Measurements from ENCODE around the gene CSNK1G2.

Gene CSNK1G2

DNA sequence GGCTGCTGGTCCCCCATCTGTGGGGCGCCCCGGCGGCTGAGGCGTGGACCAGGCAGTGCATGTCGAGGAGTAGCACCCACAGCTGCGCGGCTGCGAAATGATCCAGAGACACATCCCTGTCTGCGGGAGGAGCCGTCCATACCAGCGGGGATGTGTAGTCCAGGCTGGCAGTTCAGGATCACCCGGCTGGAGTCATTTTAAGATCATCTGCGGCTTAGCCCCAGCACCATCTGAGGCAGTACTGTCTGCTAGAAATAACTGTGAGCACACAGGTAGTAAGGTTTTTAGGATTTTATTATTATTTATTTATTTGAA, 32.7 kb upstream of the CSNK1G2 start:
- Histone ChIP-seq H3K4me1 (ENCODE audit: control insufficient read depth in 1 of 2, insufficient read depth in 2 of 2, low read length in 2 of 2) (peaks cover 0 to 14% of the 10 kb centered on the region in 2 donors), H3K9me3 (ENCODE audit: control insufficient read depth in 1 of 2, low read length in 2 of 2) (no peaks in the 10 kb centered on the region), H3K27me3 (ENCODE audit: low read depth, low read length) (no peaks in the 10 kb centered on the region), H3K36me3 (ENCODE audit: control insufficient read depth in 1 of 2, insufficient read depth in 2 of 2, low read length in 2 of 2) (peaks cover 3 to 17% of the 10 kb centered on the region in 2 donors), H3K4me3 (ENCODE audit: low read depth in 1 of 2, low read length in 2 of 2) (peak overlapping the region in 1 of 2 donors; percentile 30), H3K27ac (ENCODE audit: low read length) (no peak overlapping the region)

DNA sequence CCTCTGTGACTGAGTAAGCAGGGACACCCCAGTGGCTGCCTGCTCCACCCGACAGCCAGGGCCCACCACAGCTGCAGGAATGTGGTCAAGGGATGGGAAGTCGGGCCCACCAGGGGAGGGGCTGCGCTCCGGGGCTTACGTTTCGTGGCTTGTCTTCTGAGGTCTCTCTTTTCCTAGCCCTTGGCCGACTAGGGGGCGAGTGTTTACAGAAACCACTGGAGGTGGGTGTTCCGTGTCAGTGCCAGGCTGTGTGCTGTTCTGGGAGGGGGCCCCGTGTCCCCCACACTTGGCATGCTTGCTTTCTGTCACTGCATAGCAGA, 31.3 kb upstream of the CSNK1G2 start:
- H3K27me3 ChIP-seq (ENCODE audit: low read depth, low read length), result no peaks in the 10 kb centered on the region
- H3K4me1 ChIP-seq (ENCODE audit: control insufficient read depth in 1 of 2, insufficient read depth in 2 of 2, low read length in 2 of 2), result peaks cover 0 to 14% of the 10 kb centered on the region in 2 donors
- peaks cover 6 to 24% of the 10 kb centered on the region in 2 donors for H3K36me3 ChIP-seq (ENCODE audit: control insufficient read depth in 1 of 2, insufficient read depth in 2 of 2, low read length in 2 of 2)
- H3K9me3 ChIP-seq (ENCODE audit: control insufficient read depth in 1 of 2, low read length in 2 of 2), result no peaks in the 10 kb centered on the region
- no peak overlapping the region for H3K4me3 ChIP-seq (ENCODE audit: low read depth in 1 of 2, low read length in 2 of 2)
- H3K27ac ChIP-seq (ENCODE audit: low read length), result no peak overlapping the region

DNA sequence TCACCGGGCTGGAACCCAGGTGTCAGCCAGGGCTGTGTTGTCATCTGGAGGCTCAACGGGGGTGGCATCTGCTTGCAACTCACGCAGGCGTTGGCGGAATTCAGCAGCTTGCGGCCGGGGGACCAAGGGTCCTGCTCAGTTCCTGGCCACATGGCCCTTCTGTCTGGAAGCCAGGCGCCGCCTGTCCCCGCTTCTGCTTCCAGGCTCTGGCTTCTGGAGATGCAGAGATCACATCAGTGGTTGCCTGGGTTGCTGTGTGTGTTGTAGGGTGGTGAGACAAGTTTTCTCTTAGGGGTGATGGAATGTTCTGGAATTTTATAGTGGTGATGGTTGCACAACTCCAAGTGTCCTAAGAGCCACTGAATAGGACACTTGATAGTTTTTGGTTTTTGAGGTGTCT, 30.8 kb upstream of the CSNK1G2 start:
- Histone ChIP-seq H3K9me3 (ENCODE audit: control insufficient read depth in 1 of 2, low read length in 2 of 2) (no peaks in the 10 kb centered on the region), H3K4me3 (ENCODE audit: low read depth in 1 of 2, low read length in 2 of 2) (no peak overlapping the region), H3K27me3 (ENCODE audit: low read depth, low read length) (no peaks in the 10 kb centered on the region), H3K27ac (ENCODE audit: low read length) (no peak overlapping the region), H3K4me1 (ENCODE audit: control insufficient read depth in 1 of 2, insufficient read depth in 2 of 2, low read length in 2 of 2) (peaks cover 0 to 14% of the 10 kb centered on the region in 2 donors), H3K36me3 (ENCODE audit: control insufficient read depth in 1 of 2, insufficient read depth in 2 of 2, low read length in 2 of 2) (peaks cover 6 to 24% of the 10 kb centered on the region in 2 donors)

DNA sequence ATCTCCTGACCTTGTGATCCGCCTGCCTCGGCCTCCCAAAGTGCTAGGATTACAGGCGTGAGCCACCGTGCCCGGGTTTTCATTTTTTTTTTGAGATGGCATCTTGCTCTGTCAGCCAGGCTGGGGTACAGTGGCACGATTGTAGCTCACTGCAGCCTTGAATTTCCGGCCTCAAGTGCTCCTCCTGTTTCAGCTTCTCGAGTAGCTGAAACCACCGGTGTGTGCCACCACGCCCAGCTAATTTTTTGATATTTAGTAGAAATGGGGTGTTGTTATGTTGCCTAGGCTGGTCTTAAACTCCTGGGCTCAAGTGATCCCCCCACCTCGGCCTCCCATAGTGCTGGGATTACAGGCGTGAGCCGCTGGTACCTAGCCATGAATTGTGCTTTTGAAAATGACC, 29.9 kb upstream of the CSNK1G2 start:
- Histone ChIP-seq H3K36me3 (ENCODE audit: control insufficient read depth in 1 of 2, insufficient read depth in 2 of 2, low read length in 2 of 2) (peaks cover 6 to 24% of the 10 kb centered on the region in 2 donors), H3K9me3 (ENCODE audit: control insufficient read depth in 1 of 2, low read length in 2 of 2) (no peaks in the 10 kb centered on the region), H3K4me1 (ENCODE audit: control insufficient read depth in 1 of 2, insufficient read depth in 2 of 2, low read length in 2 of 2) (peaks cover 0 to 8% of the 10 kb centered on the region in 2 donors), H3K4me3 (ENCODE audit: low read depth in 1 of 2, low read length in 2 of 2) (no peak overlapping the region), H3K27me3 (ENCODE audit: low read depth, low read length) (no peaks in the 10 kb centered on the region), H3K27ac (ENCODE audit: low read length) (no peak overlapping the region)

DNA sequence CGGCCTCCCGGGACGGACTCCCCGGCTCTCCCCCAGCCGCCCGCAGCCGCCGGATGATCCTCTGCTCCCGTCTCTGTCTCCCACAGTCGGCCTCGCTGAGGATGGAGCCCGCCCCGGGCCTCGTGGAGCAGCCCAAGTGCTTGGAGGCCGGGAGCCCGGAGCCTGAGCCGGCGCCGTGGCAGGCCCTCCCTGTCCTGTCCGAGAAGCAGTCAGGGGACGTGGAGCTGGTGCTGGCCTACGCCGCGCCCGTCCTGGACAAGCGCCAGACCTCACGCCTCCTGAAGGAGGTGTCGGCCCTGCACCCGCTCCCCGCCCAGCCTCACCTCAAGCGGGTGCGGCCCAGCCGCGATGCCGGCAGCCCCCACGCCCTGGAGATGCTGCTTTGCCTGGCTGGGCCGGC, 29.0 kb upstream of the CSNK1G2 start:
- Histone ChIP-seq H3K27me3 (ENCODE audit: low read depth, low read length) (no peaks in the 10 kb centered on the region), H3K27ac (ENCODE audit: low read length) (no peak overlapping the region), H3K9me3 (ENCODE audit: control insufficient read depth in 1 of 2, low read length in 2 of 2) (no peaks in the 10 kb centered on the region), H3K4me1 (ENCODE audit: control insufficient read depth in 1 of 2, insufficient read depth in 2 of 2, low read length in 2 of 2) (peaks cover 0 to 6% of the 10 kb centered on the region in 2 donors), H3K36me3 (ENCODE audit: control insufficient read depth in 1 of 2, insufficient read depth in 2 of 2, low read length in 2 of 2) (peaks cover 6 to 29% of the 10 kb centered on the region in 2 donors), H3K4me3 (ENCODE audit: low read depth in 1 of 2, low read length in 2 of 2) (no peak overlapping the region)

DNA sequence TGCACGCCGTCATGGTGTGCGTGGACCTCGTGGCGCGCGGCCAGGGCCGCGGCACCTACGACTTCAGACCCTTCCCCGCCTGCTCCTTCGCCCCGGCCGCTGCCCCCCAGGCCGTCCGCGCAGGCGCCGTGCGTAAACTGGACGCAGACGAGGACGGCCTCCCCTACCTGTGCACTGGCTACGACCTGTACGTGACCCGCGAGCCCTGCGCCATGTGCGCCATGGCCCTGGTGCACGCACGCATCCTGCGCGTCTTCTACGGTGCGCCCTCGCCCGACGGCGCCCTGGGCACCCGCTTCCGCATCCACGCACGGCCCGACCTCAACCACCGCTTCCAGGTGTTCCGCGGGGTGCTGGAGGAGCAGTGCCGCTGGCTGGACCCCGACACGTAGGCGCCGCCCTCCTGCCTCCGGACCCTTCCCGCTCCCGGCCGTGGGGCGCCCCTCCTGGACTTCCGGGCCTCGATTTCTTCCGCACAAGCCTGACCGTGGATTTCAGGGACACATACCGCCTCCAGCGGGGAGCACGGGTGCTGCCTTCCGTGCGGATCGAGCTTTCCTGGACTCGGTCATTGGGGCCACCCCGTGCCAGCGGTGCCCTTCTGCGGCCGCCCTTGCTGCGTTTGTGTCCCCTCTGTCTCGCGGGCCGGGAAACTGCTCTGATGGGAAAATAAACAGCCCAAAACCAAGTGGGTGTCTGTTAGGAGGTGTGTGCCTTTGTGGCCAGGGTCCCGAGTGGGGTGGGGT, 28.0 kb upstream of the CSNK1G2 start:
- no peak overlapping the region for H3K4me3 ChIP-seq (ENCODE audit: low read depth in 1 of 2, low read length in 2 of 2)
- H3K27ac ChIP-seq (ENCODE audit: low read length), result no peak overlapping the region
- H3K27me3 ChIP-seq (ENCODE audit: low read depth, low read length), result no peaks in the 10 kb centered on the region
- peaks cover 0 to 6% of the 10 kb centered on the region in 2 donors for H3K4me1 ChIP-seq (ENCODE audit: control insufficient read depth in 1 of 2, insufficient read depth in 2 of 2, low read length in 2 of 2)
- H3K36me3 ChIP-seq (ENCODE audit: control insufficient read depth in 1 of 2, insufficient read depth in 2 of 2, low read length in 2 of 2), result peaks cover 6 to 34% of the 10 kb centered on the region in 2 donors
- no peaks in the 10 kb centered on the region for H3K9me3 ChIP-seq (ENCODE audit: control insufficient read depth in 1 of 2, low read length in 2 of 2)

DNA sequence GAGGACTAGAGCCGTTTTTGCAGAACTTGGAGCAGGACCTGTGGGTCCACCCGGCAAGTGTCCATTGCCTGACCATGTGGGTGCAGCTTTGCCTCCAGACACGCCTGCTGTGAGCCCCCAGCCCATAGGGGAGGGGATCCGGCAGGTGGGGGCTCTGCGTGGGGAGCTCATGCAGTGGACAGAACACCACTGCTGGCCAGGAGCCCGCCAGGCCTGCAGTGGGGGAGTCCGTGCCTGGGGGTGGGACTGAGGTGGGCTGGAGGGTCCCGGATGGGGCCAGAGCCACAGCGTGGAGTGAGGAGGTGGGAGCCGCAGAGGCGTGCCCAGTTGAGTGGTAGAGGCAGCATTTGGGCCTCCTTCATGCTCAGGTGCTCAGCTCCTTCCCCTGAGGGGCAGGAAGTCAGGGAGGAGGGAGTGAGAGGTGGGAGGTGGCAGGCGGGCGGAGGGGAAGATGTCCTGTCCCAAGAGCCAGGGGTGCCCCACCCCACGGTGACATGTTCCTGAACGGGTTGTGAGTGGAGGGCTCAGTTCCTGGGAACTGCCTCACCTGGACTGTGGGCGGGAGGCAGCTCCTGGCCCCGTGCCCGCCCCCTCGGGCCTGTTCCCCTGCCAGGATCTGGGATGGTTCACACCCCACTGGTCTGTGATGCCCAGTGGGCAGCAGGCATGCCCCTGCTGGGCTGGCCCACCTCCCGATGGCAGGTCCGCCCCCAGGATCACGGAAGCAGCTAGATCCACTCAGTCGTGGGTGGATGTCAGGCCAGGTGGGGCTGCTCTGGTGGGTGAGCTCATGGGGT, 27.0 kb upstream of the CSNK1G2 start:
- Histone ChIP-seq H3K27me3 (ENCODE audit: low read depth, low read length) (no peaks in the 10 kb centered on the region), H3K27ac (ENCODE audit: low read length) (no peak overlapping the region), H3K9me3 (ENCODE audit: control insufficient read depth in 1 of 2, low read length in 2 of 2) (no peaks in the 10 kb centered on the region), H3K36me3 (ENCODE audit: control insufficient read depth in 1 of 2, insufficient read depth in 2 of 2, low read length in 2 of 2) (peaks cover 6 to 39% of the 10 kb centered on the region in 2 donors), H3K4me1 (ENCODE audit: control insufficient read depth in 1 of 2, insufficient read depth in 2 of 2, low read length in 2 of 2) (peaks cover 0 to 6% of the 10 kb centered on the region in 2 donors), H3K4me3 (ENCODE audit: low read depth in 1 of 2, low read length in 2 of 2) (no peak overlapping the region)

DNA sequence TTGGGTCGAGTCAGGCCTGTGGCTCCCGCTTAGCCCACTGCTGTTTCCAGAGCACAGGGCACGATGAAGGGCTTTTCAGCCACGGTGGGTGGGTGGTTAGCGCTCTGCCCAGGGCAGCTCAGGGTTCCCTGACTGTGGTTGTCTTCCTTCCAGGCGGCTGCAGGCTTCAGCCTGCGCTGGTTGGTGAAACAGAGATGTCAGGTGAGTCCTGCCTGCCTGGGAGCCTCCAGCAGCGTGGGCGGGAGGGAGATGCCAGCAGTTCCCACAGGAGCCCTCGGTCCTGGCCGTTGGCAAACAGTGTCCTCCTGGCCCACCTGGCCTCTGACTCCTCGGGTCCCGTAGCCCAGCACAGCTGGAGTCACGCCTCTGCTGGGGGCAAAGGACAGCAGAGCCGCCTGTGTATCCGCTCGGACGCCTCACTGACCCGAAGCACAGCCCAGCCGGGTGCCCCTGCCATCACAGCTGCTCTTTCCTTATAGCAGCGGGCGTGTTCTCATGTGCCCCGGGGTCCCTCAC, 26.1 kb upstream of the CSNK1G2 start:
- Histone ChIP-seq H3K9me3 (ENCODE audit: control insufficient read depth in 1 of 2, low read length in 2 of 2) (no peaks in the 10 kb centered on the region), H3K4me1 (ENCODE audit: control insufficient read depth in 1 of 2, insufficient read depth in 2 of 2, low read length in 2 of 2) (no peaks in the 10 kb centered on the region), H3K36me3 (ENCODE audit: control insufficient read depth in 1 of 2, insufficient read depth in 2 of 2, low read length in 2 of 2) (peaks cover 6 to 47% of the 10 kb centered on the region in 2 donors), H3K27ac (ENCODE audit: low read length) (no peak overlapping the region), H3K27me3 (ENCODE audit: low read depth, low read length) (no peaks in the 10 kb centered on the region), H3K4me3 (ENCODE audit: low read depth in 1 of 2, low read length in 2 of 2) (no peak overlapping the region)

DNA sequence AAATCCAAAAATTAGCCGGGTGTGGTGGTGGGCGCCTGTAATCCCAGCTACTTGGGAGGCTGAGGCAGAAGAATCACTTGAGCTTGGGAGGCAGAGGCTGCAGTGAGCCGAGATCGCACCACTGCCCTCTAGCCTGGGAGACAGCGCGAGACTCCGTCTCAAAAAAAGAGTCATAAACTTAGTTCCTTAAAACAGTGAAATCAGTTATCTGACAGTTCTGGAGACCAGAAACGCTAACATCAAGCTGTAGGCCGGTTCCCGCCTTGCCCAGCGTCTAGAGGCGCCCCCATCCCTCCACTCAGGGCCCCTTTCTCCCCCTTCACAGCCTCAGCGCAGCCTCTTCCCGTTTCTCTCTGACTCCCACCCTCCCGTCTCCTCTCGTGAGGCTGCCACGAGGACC, 23.8 kb upstream of the CSNK1G2 start:
- no peak overlapping the region for H3K27ac ChIP-seq (ENCODE audit: low read length)

DNA sequence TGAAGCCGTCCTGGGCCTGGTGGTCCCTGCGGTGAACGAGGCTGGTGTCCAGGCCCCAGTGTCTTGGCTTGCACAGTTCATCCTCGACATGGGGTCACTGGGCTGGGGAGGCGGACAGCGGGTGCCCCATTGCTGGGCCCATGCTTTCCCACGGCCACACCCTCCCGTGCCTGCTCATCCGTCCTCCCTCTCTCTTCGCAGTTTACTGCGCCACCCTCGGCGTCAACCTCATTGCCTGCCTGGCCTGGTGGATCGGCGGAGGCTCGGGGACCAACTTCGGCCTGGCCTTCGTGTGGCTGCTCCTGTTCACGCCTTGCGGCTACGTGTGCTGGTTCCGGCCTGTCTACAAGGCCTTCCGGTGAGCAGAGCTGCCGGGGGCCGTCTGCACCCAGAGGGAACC, 23.0 kb upstream of the CSNK1G2 start:
- peaks cover 15 to 61% of the 10 kb centered on the region in 2 donors for H3K36me3 ChIP-seq (ENCODE audit: control insufficient read depth in 1 of 2, insufficient read depth in 2 of 2, low read length in 2 of 2)
- H3K4me1 ChIP-seq (ENCODE audit: control insufficient read depth in 1 of 2, insufficient read depth in 2 of 2, low read length in 2 of 2), result no peaks in the 10 kb centered on the region
- H3K9me3 ChIP-seq (ENCODE audit: control insufficient read depth in 1 of 2, low read length in 2 of 2), result no peaks in the 10 kb centered on the region
- H3K27me3 ChIP-seq (ENCODE audit: low read depth, low read length), result no peaks in the 10 kb centered on the region
- no peak overlapping the region for H3K27ac ChIP-seq (ENCODE audit: low read length)
- no peak overlapping the region for H3K4me3 ChIP-seq (ENCODE audit: low read depth in 1 of 2, low read length in 2 of 2)

More for the DNA sequence above, 23.8 kb upstream of the CSNK1G2 start:
- Histone ChIP-seq H3K4me3 (ENCODE audit: low read depth in 1 of 2, low read length in 2 of 2) (no peak overlapping the region), H3K27me3 (ENCODE audit: low read depth, low read length) (no peaks in the 10 kb centered on the region), H3K4me1 (ENCODE audit: control insufficient read depth in 1 of 2, insufficient read depth in 2 of 2, low read length in 2 of 2) (no peaks in the 10 kb centered on the region), H3K9me3 (ENCODE audit: control insufficient read depth in 1 of 2, low read length in 2 of 2) (no peaks in the 10 kb centered on the region), H3K36me3 (ENCODE audit: control insufficient read depth in 1 of 2, insufficient read depth in 2 of 2, low read length in 2 of 2) (peaks cover 15 to 62% of the 10 kb centered on the region in 2 donors)

DNA sequence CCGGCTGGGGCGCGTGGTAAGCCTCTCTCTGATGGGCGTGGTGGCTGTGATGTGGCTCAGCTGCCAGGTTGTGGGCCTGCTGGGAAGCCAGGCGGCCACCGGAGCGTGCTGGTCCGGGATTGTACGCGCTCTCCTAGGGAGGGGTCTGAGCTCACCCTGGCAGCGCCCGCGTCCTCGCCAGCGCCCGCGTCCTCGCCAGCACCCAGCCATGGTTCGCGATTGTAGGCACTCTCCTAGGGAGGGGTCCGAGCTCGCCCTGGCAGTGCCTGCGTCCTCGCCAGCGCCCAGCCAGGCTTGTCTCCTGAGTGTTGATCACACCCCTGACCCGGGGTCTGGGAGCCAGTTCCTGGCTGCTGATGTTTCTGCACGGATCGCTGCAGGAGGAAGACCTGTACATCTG, 22.0 kb upstream of the CSNK1G2 start:
- H3K27ac ChIP-seq (ENCODE audit: low read length), result no peak overlapping the region
- no peak overlapping the region for H3K4me3 ChIP-seq (ENCODE audit: low read depth in 1 of 2, low read length in 2 of 2)
- no peaks in the 10 kb centered on the region for H3K4me1 ChIP-seq (ENCODE audit: control insufficient read depth in 1 of 2, insufficient read depth in 2 of 2, low read length in 2 of 2)
- no peaks in the 10 kb centered on the region for H3K27me3 ChIP-seq (ENCODE audit: low read depth, low read length)
- H3K36me3 ChIP-seq (ENCODE audit: control insufficient read depth in 1 of 2, insufficient read depth in 2 of 2, low read length in 2 of 2), result peaks cover 10 to 56% of the 10 kb centered on the region in 2 donors
- H3K9me3 ChIP-seq (ENCODE audit: control insufficient read depth in 1 of 2, low read length in 2 of 2), result no peaks in the 10 kb centered on the region

Data from muscle layer of duodenum (tissue), 2 donors.